Smooth muscle cell (in vitro differentiated cells): ENCODE results near the gene PHACTR3. TPM values are rescaled to one million over a fixed set of nuclear protein-coding genes. Genes with fewer than 3 reads are reported as not detected.

Experiments used
- DNase-seq: peaks from one replicate; lab custom pipeline; 2025; ENCODE audit not compliant: unreplicated experiment; lab: John Stamatoyannopoulos, UW
- H2AFZ ChIP-seq: fragments of 200-600 bp; sonication (generic); 2 replicates; pipeline ENCODE4 v1.6.0; 2016; ENCODE audit warnings: antibody characterized with exemption, low read depth, mild to moderate bottlenecking
- H3F3A ChIP-seq: fragments of 200-600 bp; sonication (generic); 2 replicates; pipeline ENCODE4 v1.6.0; 2017; ENCODE audit warnings: antibody characterized with exemption, low read depth
- H3K27ac ChIP-seq: fragments of 200-600 bp; sonication (generic); 2 replicates; pipeline ENCODE4 v1.5.1; 2016; ENCODE audit warnings: low read depth, mild to moderate bottlenecking
- H3K27me3 ChIP-seq: fragments of 200-600 bp; sonication (generic); 2 replicates; pipeline ENCODE4 v1.6.1; 2016; ENCODE audit warnings: low read depth, mild to moderate bottlenecking
- H3K36me3 ChIP-seq: fragments of 200-600 bp; sonication (generic); 2 replicates; pipeline ENCODE4 v1.5.1; 2016; ENCODE audit warnings: low read depth
- H3K4me1 ChIP-seq: fragments of 200-600 bp; sonication (generic); 2 replicates; pipeline ENCODE4 v1.5.1; 2016; ENCODE audit warnings: low read depth
- H3K4me2 ChIP-seq: fragments of 200-600 bp; sonication (generic); 2 replicates; pipeline ENCODE4 v1.6.0; 2016; ENCODE audit warnings: mild to moderate bottlenecking
- H3K4me3 ChIP-seq: fragments of 200-600 bp; sonication (generic); 2 replicates; pipeline ENCODE4 v1.5.1; 2016; ENCODE audit warnings: mild to moderate bottlenecking
- H3K79me2 ChIP-seq: fragments of 200-600 bp; sonication (generic); 2 replicates; pipeline ENCODE4 v1.6.0; 2016; ENCODE audit warnings: low read depth, mild to moderate bottlenecking
- H3K9ac ChIP-seq: fragments of 200-600 bp; sonication (generic); 2 replicates; pipeline ENCODE4 v1.6.0; 2016; ENCODE audit warnings: low read depth
- H3K9me3 ChIP-seq: fragments of 200-600 bp; sonication (generic); replicated peaks from 2 replicates; pipeline ENCODE4 v1.5.1; 2016; ENCODE audit warnings: low read depth
- H4K20me1 ChIP-seq: fragments of 200-600 bp; sonication (generic); 2 replicates; pipeline ENCODE4 v1.6.0; 2016; ENCODE audit warnings: low read depth
- WGBS: methylation state at CpG from one replicate; pipeline ENCODE4 v1.1.7; 2016; ENCODE audit warnings: low lambda C conversion rate; 5-methylcytosine and 5-hydroxymethylcytosine counted together
- polyA plus RNA-seq: library from polyadenylated mRNA; unstranded; fragments of >200 nt; fragmentation: Nextera tagmentation; extraction: Ambion mirVana; gene quantifications from 2 replicates; pipeline ENCODE4 v1.2.1, GENCODE V29; 2016
- total RNA-seq: library from RNA; depleted of rRNA; stranded (reverse); fragments of >200 nt; gene quantifications from 2 replicates; pipeline ENCODE4 v1.2.3, GENCODE V29; 2014
- TF ChIP-seq, protein P1 (sequence below): fragments of 200-600 bp; sonication (generic); IDR thresholded peaks from 2 replicates; pipeline ENCODE4 v1.5.1; 2017; ENCODE audit warnings: borderline replicate concordance, mild to moderate bottlenecking, antibody characterized with exemption; ENCODE audit not compliant: insufficient read depth, poor library complexity, severe bottlenecking

Gene PHACTR3
- total and polyA plus RNA-seq, 2 experiments from 2014 or later: 0.76 to 2.6 TPM

DNA sequence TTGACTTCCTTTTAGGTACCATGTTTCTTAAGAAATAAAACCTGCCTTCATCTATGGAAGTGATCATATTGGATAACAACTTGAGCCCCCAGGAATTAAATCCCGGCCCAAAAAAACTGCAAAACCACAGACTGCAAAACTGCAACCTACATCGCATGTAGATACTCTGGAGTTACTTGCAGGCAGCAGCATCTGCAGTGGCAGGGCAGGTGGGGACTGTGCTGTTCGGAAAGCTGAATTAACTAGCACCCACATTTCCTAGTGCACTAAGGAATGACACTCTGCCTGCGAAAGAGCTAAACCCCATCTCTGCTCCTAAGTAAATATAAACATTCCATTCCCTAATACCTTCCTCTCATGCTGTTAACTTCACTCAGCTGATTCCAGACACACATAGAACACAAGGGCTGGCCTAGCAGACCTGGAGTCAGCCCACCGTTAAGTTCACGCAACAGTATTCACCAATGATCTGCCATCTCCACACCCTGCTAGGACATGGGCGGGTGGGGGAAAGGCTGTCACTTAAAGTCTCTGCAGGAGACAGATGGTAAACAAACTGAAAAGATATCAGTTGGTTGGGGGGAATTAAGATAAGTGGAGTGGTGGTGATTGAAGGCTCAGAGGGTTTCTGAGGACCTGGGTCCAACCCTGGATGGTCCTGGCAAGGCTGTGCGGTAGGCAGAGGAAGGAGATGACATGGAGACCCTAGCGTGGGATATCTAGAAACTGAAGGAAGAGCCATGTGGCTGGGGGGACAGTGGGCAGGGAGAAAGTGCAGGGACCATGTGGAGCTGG is 200.7 kb downstream of the PHACTR3 start:
- no peaks in the 10 kb centered on the region for H4K20me1 ChIP-seq
- H3K9me3 ChIP-seq: no peaks in the 10 kb centered on the region
- H3K36me3 ChIP-seq: no peaks in the 10 kb centered on the region
- no peaks in the 10 kb centered on the region for H3K79me2 ChIP-seq
- no peaks in the 10 kb centered on the region for H3K27me3 ChIP-seq
- H3K4me1 ChIP-seq: peaks cover 2% of the 10 kb centered on the region
- H2AFZ ChIP-seq: no peak overlapping the region
- no peak overlapping the region for H3K27ac ChIP-seq
- WGBS: 80% methylated on average over 9 of the region's 9 CpGs
- no peak for DNase-seq
- H3K4me2 ChIP-seq: no peak overlapping the region
- H3K4me3 ChIP-seq: no peak overlapping the region
- TF ChIP-seq, protein P1, sequence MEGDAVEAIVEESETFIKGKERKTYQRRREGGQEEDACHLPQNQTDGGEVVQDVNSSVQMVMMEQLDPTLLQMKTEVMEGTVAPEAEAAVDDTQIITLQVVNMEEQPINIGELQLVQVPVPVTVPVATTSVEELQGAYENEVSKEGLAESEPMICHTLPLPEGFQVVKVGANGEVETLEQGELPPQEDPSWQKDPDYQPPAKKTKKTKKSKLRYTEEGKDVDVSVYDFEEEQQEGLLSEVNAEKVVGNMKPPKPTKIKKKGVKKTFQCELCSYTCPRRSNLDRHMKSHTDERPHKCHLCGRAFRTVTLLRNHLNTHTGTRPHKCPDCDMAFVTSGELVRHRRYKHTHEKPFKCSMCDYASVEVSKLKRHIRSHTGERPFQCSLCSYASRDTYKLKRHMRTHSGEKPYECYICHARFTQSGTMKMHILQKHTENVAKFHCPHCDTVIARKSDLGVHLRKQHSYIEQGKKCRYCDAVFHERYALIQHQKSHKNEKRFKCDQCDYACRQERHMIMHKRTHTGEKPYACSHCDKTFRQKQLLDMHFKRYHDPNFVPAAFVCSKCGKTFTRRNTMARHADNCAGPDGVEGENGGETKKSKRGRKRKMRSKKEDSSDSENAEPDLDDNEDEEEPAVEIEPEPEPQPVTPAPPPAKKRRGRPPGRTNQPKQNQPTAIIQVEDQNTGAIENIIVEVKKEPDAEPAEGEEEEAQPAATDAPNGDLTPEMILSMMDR: no peak
- no peak overlapping the region for H3K9ac ChIP-seq
- no peaks in the 10 kb centered on the region for H3F3A ChIP-seq

DNA sequence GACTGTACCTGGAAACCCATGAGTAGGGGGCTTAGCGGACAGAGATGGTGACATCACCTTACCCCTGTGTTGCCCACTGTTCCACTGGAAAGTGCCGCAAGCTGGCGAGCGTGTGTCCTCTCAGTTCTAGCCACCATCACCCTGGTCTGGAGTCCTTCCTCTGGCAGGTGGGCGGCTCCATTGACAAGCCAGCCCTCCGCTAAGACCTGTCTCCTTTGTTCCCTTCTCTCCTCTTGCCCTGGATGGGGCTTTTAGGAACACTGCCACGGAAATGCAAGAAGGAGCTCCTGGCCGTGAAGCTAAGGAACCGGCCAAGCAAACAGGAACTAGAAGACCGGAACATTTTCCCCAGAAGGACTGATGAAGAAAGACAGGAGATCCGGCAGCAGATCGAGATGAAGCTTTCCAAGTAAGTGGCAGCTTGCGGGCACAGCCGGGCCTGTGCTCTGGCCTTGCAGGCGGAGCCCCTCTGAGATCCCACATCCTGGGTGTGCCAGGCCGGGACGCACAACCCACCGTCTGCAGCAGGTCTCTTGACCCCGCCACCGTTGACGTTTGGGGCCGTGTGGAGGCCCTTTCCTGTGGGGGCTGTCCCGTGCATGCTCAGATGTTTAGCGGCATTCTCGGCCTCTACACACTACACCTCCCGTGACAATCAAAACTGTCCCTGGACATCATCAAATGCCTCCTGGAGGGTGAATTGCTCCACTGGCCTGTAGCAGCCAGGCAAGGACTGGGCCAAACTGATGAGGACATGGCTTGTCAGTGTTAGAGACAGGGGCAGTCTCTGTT is 201.6 kb downstream of the PHACTR3 start:
- WGBS: 92% methylated on average over 26 of the region's 26 CpGs

DNA sequence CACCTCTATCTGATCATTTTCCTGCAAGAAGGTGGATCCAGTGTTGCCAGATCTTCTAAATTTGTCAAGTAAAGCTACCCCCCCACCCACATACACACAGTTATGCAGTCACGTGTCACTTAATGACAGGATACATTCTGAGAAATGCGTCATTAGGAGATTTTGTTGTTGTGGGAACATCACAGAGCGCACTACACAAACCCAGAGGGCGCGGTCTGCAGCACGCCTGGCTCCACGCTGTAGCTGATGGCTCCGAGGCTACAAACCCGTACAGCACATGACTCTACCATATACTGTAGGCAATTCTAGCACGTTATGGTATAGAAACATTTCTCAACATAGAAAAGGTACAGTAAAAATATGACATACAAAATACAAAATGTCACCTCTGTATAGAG is 202.2 kb downstream of the PHACTR3 start:
- no peaks in the 10 kb centered on the region for H3K27me3 ChIP-seq
- H3K4me2 ChIP-seq: no peak overlapping the region
- H3K27ac ChIP-seq: no peak overlapping the region
- H3K4me3 ChIP-seq: no peak overlapping the region
- TF ChIP-seq, protein P1: no peak
- H2AFZ ChIP-seq: no peak overlapping the region
- H3K36me3 ChIP-seq: no peaks in the 10 kb centered on the region
- H3K9ac ChIP-seq: no peak overlapping the region
- H3K79me2 ChIP-seq: no peaks in the 10 kb centered on the region
- H3K4me1 ChIP-seq: peaks cover 9% of the 10 kb centered on the region
- H4K20me1 ChIP-seq: no peaks in the 10 kb centered on the region
- WGBS: 95% methylated on average over 10 of the region's 10 CpGs
- H3F3A ChIP-seq: no peaks in the 10 kb centered on the region
- H3K9me3 ChIP-seq: no peaks in the 10 kb centered on the region
- DNase-seq: no peak

More for the DNA sequence above, 201.6 kb downstream of the PHACTR3 start:
- H3K9me3 ChIP-seq: no peaks in the 10 kb centered on the region
- H3K4me3 ChIP-seq: no peak overlapping the region
- no peak overlapping the region for H2AFZ ChIP-seq
- H3K79me2 ChIP-seq: no peaks in the 10 kb centered on the region
- no peaks in the 10 kb centered on the region for H4K20me1 ChIP-seq
- H3F3A ChIP-seq: no peaks in the 10 kb centered on the region
- H3K27me3 ChIP-seq: no peaks in the 10 kb centered on the region
- no peak overlapping the region for H3K4me2 ChIP-seq
- H3K36me3 ChIP-seq: no peaks in the 10 kb centered on the region
- TF ChIP-seq, protein P1: no peak
- peaks cover 9% of the 10 kb centered on the region for H3K4me1 ChIP-seq
- no peak overlapping the region for H3K9ac ChIP-seq
- DNase-seq: no peak
- H3K27ac ChIP-seq: no peak overlapping the region
